Stomach (tissue), 9 donors: ENCODE measurements around the gene SFMBT1. TPM values are rescaled to one million over a fixed set of nuclear protein-coding genes. Genes with fewer than 3 reads are reported as not detected.

Source experiments
- DNase-seq, 2 donors: peaks; one replicate each; pipeline versions ENCODE4 v3.0.0 to v3.0.0-alpha.2; 2013 to 2019
- H3K27ac ChIP-seq, 5 donors: fragments of 200-600 bp in 4 of 5; sonication (generic) in 4 of 5; one replicate each; pipeline ENCODE4 v1.5.1; 2013 to 2019; ENCODE audit warnings: mild to moderate bottlenecking in 1 of 5, moderate library complexity in 1 of 5
- H3K27me3 ChIP-seq, 3 donors: fragments of 200-600 bp; sonication (generic); one replicate each; pipeline ENCODE4 v1.5.1; 2017 to 2019; ENCODE audit warnings: mixed run types in 1 of 3
- H3K36me3 ChIP-seq, 4 donors: fragments of 200-600 bp; sonication (generic); 1 replicate in 3 of 4; 2 replicates in 1 of 4; pipeline ENCODE4 v1.5.1; 2016 to 2019
- H3K4me1 ChIP-seq, 4 donors: fragments of 200-600 bp; sonication (generic); one replicate each; pipeline ENCODE4 v1.5.1; 2016 to 2019
- H3K4me3 ChIP-seq, 4 donors: fragments of 200-600 bp; sonication (generic) in 3 of 4; one replicate each; pipeline ENCODE4 v1.5.1; 2016 to 2019; ENCODE audit warnings: mild to moderate bottlenecking in 1 of 4
- H3K9me3 ChIP-seq, 4 donors: fragments of 200-600 bp; sonication (generic); one replicate each; pipeline ENCODE4 v1.5.1; 2016 to 2019
- EP300 ChIP-seq: sonication (generic); formaldehyde crosslinking; IDR thresholded peaks from one replicate; pipeline ENCODE4 v1.6.1; 2017; ENCODE audit warnings: antibody characterized with exemption
- POLR2A ChIP-seq, 4 donors: fragments of 450-650 bp; IDR thresholded peaks; one replicate each; pipeline ENCODE4 v1.6.1; 2016; ENCODE audit warnings: antibody characterized with exemption in 4 of 4, control low read depth in 2 of 4, mild to moderate bottlenecking in 1 of 4, moderate library complexity in 1 of 4
- POLR2AphosphoS5 ChIP-seq, 3 donors: sonication (generic); formaldehyde crosslinking; IDR thresholded peaks; one replicate each; pipeline ENCODE4 v1.6.1; 2016; ENCODE audit warnings: antibody characterized with exemption in 3 of 3
- WGBS, 5 donors: extraction: QIAGEN DNeasy Blood & Tissue Kit in 3 of 5; methylation state at CpG; one replicate each; pipeline versions ENCODE4 v1.1.5 to v1.1.7; 2013 to 2018; 5-methylcytosine and 5-hydroxymethylcytosine counted together
- intact Hi-C: fragments of 100-400 bp; cut with DNase I; formaldehyde crosslinking; loops from one replicate; pipeline ENCODE4 v1.15.1; 2023; ENCODE audit warnings: low total_unique reads
- polyA plus RNA-seq, 3 donors: library from polyadenylated mRNA; stranded (reverse); fragments of 200-250 nt; gene quantifications; one replicate each; pipeline ENCODE4 v1.2.3, GENCODE V29; 2013
- total RNA-seq, 5 donors: library from RNA; depleted of rRNA; stranded (reverse); fragments of >200 nt; gene quantifications; one replicate each; pipeline versions ENCODE4 v1.1.0 to v1.2.3, GENCODE V29; 2014 to 2016
- TF ChIP-seq, protein P1 (sequence below), 7 experiments: fragments of 450-650 bp in 4 of 7; fragments of 200-600 bp in 3 of 7; sonication (generic) in 3 of 7; IDR thresholded peaks; one replicate each; pipeline ENCODE4 v1.5.1; 2016 to 2019; ENCODE audit warnings: antibody characterized with exemption in 7 of 7, control low read depth in 2 of 7, mild to moderate bottlenecking in 1 of 7
- donor health status: healthy with polysubstance abuse.
- donor health status: Bipolar disorder and iron deficiency.
- donor health status: healthy.

The SFMBT1 gene
- total and polyA plus RNA-seq, 8 donors, result 2.7 to 29.4 (median 6.5) TPM

DNA sequence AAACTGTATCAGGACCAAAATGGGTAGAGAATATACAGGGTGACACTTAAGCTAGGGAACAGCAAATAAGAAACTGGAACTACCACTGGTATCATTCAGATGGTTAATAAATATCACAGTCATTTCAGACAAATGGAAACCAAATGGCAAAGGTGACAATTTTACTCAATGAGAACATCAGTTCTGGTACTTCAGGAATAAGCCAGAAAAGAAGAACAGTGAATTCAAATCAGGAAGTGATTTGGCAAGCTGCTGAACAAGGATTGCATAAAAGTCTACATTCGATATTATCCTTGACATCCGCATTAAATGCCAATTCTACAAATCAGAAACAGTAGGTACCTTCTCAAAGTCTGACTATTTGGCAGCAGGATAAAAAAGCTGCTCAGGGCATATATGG lies 125.0 kb downstream of the SFMBT1 start:
- intact Hi-C loops, result no loop called here
- TF ChIP-seq, protein P1, sequence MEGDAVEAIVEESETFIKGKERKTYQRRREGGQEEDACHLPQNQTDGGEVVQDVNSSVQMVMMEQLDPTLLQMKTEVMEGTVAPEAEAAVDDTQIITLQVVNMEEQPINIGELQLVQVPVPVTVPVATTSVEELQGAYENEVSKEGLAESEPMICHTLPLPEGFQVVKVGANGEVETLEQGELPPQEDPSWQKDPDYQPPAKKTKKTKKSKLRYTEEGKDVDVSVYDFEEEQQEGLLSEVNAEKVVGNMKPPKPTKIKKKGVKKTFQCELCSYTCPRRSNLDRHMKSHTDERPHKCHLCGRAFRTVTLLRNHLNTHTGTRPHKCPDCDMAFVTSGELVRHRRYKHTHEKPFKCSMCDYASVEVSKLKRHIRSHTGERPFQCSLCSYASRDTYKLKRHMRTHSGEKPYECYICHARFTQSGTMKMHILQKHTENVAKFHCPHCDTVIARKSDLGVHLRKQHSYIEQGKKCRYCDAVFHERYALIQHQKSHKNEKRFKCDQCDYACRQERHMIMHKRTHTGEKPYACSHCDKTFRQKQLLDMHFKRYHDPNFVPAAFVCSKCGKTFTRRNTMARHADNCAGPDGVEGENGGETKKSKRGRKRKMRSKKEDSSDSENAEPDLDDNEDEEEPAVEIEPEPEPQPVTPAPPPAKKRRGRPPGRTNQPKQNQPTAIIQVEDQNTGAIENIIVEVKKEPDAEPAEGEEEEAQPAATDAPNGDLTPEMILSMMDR (IDR thresholded peaks at IDR 0.05), result no peak
- TF ChIP-seq EP300, result no peak
- no peak for TF ChIP-seq POLR2AphosphoS5 (IDR thresholded peaks at IDR 0.05)
- no peak for TF ChIP-seq POLR2A (IDR thresholded peaks at IDR 0.05)
- Histone ChIP-seq H3K4me3 (no peak overlapping the region), H3K27ac (no peak overlapping the region), H3K36me3 (peaks cover 7 to 91% (median 80%) of the 10 kb centered on the region in 4 donors), H3K27me3 (no peaks in the 10 kb centered on the region), H3K9me3 (no peaks in the 10 kb centered on the region), H3K4me1 (no peaks in the 10 kb centered on the region)
- no peak for DNase-seq
- WGBS, 5 donors, result 85 to 92% (median 87%) methylated on average over 2 of the region's 2 CpGs

DNA sequence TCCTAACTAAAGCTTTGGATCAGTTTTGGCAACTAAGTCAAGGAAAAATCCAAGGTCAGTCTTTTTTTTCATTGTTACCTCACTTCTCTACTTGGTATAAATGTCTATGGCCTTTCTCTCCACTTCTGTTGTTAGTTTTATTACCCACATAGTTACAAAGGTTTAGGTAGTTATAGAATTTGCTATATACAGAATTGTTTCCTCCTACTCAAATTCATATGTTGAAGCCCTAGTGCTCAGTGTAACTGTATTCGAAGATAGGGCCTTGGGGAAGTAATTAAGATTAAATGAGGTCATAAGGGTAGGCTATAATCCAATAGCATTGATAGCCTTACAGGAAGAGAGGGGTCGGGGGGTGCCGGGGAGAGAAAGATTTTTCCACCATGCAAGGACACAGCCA lies 128.8 kb downstream of the SFMBT1 start:
- TF ChIP-seq, protein P1 (IDR thresholded peaks at IDR 0.05), result no peak
- TF ChIP-seq POLR2A (IDR thresholded peaks at IDR 0.05), result no peak
- TF ChIP-seq EP300, result no peak
- TF ChIP-seq POLR2AphosphoS5 (IDR thresholded peaks at IDR 0.05), result no peak
- Histone ChIP-seq H3K36me3 (peaks cover 6 to 95% (median 92%) of the 10 kb centered on the region in 4 donors), H3K4me3 (no peak overlapping the region), H3K9me3 (no peaks in the 10 kb centered on the region), H3K4me1 (no peaks in the 10 kb centered on the region), H3K27me3 (no peaks in the 10 kb centered on the region), H3K27ac (no peak overlapping the region)
- WGBS, 5 donors, result 74 to 83% (median 77%) methylated on average over 3 of the region's 3 CpGs
- intact Hi-C loops, result no loop called here
- DNase-seq, result no peak

DNA sequence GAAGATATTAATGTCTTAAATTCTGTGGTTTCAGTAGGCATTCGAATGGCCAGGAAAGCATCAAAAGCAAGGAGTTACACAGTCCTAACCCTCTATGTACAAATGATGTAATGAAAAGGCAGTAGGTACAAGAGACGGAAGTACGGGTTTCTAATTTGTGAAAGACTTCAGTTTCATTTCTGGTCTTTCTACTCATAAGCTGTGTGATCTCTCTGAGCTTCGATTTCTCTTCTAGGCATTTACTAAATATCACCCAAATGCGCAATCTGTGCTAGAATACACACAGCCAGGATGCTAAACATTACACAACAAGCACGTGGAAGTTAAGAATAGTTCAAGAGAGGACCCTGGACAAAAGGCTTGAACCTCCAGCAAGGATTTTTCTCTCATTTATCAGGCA lies 130.6 kb downstream of the SFMBT1 start:
- Histone ChIP-seq H3K36me3 (peaks cover 11 to 95% (median 92%) of the 10 kb centered on the region in 4 donors), H3K27me3 (no peaks in the 10 kb centered on the region), H3K4me3 (no peak overlapping the region), H3K9me3 (no peaks in the 10 kb centered on the region), H3K27ac (no peak overlapping the region), H3K4me1 (no peaks in the 10 kb centered on the region)
- intact Hi-C loops, result no loop called here
- WGBS, 5 donors, result 74 to 90% (median 90%) methylated on average over 6 of the region's 6 CpGs
- TF ChIP-seq POLR2AphosphoS5 (IDR thresholded peaks at IDR 0.05) (no peak), EP300 (no peak)
- no peak for DNase-seq

DNA sequence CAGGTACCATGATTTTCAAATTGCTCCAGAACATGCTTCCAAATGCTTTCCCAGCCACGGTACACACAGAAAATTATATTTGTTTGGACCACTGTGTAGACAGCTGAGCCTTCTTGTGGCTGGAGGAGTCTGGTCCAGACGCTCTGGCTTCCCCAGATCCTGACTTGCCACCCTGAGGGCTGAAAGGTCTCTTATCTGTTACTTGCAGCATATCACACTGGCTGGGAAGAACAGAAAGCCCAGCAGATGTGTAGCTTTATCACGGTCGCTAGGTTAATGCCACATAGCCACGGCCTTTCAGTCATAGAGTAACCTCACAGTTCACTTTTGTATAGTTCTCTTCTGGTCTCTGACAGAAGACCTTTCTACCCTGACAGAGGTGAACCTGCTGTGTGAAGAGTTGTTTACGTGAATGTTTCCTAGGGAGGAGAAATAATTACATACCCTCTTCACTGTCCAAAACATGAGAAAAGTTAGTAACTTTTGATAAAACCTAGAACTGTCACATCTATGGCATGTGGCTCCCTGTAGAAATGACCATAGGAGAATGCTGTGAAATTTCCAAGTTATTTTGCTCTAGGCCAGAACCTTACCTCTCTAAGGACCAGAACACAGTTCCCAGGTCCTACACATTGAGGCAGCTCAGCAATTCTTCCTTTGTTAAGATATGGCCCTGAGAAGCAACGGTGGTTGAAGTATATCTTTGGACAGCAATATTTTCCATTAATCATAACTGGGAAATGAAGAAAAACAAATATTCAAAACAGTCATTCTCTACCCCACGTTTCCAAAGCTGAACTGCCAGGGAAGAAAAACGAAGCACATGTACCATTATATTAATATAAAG lies 132.8 kb downstream of the SFMBT1 start:
- intact Hi-C loops, result no loop called here
- Histone ChIP-seq H3K27me3 (no peaks in the 10 kb centered on the region), H3K4me3 (no peak overlapping the region), H3K27ac (no peak overlapping the region), H3K4me1 (no peaks in the 10 kb centered on the region), H3K36me3 (peaks cover 7 to 89% (median 84%) of the 10 kb centered on the region in 4 donors), H3K9me3 (no peaks in the 10 kb centered on the region)
- 69 to 78% (median 73%) methylated on average over 9 of the region's 9 CpGs for WGBS, 5 donors
- TF ChIP-seq, protein P1 (IDR thresholded peaks at IDR 0.05), result no peak
- TF ChIP-seq POLR2AphosphoS5 (IDR thresholded peaks at IDR 0.05), result no peak
- TF ChIP-seq POLR2A (IDR thresholded peaks at IDR 0.05), result no peak
- no peak for TF ChIP-seq EP300
- DNase-seq, result peak in 1 of 2 donors; percentile 20

DNA sequence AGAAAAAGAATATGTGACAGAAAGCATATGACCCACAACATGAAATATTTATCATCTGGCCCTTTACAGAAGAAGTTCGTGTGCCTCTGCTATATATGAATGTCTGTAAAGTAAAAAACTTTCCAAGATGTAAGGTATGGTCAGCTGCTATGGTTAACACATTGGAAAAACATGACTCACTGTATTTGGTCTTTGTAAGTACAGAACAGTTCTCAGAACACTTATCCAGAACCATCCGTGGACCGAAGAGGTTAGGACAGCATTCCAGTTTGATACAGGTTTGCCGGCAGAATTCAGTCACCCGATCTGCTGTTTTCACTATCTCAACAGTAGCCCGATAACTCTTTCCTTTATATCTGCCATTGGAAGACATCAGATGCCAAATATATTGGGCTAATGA lies 135.1 kb downstream of the SFMBT1 start:
- no peak for TF ChIP-seq POLR2AphosphoS5 (IDR thresholded peaks at IDR 0.05)
- TF ChIP-seq, protein P1 (IDR thresholded peaks at IDR 0.05), result no peak
- no peak for TF ChIP-seq POLR2A (IDR thresholded peaks at IDR 0.05)
- no peak for TF ChIP-seq EP300
- peaks cover 7 to 93% (median 85%) of the 10 kb centered on the region in 4 donors for H3K36me3 ChIP-seq
- H3K4me3 ChIP-seq, result no peak overlapping the region
- intact Hi-C loops, result no loop called here
- no peaks in the 10 kb centered on the region for H3K4me1 ChIP-seq
- WGBS, 5 donors, result 45 to 89% (median 61%) methylated on average over 6 of the region's 6 CpGs
- DNase-seq, result no peak
- H3K9me3 ChIP-seq, result no peaks in the 10 kb centered on the region
- no peaks in the 10 kb centered on the region for H3K27me3 ChIP-seq
- H3K27ac ChIP-seq, result no peak overlapping the region
